Measurements from ENCODE around the gene TXNL1.
A peak's percentile ranks its signal among the peaks of the same experiment; 100 is the strongest.
"Not testable (repeated sequence)": the region's sequence is repeated elsewhere in the genome, so short reads cannot be mapped to it uniquely, and the experiment has no call there.

Gene TXNL1

DNA sequence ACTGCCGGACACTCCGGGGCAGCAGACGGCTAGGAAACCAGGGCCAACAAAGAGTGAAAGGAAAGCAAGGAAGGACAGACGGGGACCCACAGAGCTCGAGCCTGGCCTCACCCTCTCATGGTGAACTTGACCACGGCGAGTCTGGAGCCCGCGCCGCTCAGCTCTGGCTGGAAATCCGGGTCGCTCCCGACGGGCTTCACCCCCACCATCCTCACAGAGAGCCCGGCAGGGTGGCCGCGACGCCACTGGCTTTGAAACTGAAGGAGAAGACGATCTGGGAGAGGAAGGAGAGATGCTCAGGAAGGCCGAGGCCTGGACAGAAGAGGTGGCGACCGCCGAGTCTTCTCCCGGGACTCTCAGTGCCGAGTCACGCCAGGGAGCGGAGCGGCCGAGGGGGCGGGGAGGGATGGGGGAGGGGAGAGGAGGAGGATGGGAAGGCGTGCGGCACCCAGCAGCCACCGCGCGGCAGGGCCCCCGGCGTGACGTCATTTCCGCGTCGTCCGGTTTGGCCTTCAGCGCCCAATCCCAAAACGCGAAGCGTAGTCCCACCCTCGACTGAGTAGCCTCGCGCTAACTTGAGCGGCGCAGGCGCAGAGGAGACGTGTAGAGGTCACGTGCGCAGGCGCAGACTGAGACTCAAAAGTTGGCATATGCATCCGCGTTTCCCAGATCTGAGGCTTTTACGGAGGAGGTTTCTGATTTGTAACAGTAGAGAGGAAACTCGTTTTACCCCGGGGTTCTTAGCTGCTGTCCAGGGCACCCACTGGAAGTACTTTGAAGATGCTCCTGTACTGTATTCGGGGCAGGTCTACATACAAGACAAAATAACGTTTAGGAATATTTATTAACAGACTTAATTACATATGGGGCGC lies at the start of gene TXNL1:
TSS of gene TXNL1 (minus strand) at position 361 of the 872 bp plus-strand sequence. CDS start at position 209, 152 bp downstream.
- peak; percentile 97 to 99 for DNase-seq

- no peak for DNase-seq
Observed at GRCh38 chr18:56684277-56684676, 45.9 kb upstream of the TXNL1 start.

GRCh38 chr18:56678836-56679565 lies 40.6 kb upstream of the TXNL1 start:
- no peak for DNase-seq

- no peak for DNase-seq
Observed at GRCh38 chr18:56676639-56677038, 38.2 kb upstream of the TXNL1 start.

GRCh38 chr18:56672981-56673380 lies 34.6 kb upstream of the TXNL1 start:
- DNase-seq: no peak

- no peak for DNase-seq
Observed at GRCh38 chr18:56672391-56672790, 34.0 kb upstream of the TXNL1 start.

GRCh38 chr18:56662902-56663301 lies 24.5 kb upstream of the TXNL1 start:
- DNase-seq: peak in 1 of 2 experiments; percentile 6

- peak; percentile 25 to 53 for DNase-seq
Observed at GRCh38 chr18:56662502-56662901, 24.1 kb upstream of the TXNL1 start.

- DNase-seq: peak in 1 of 2 experiments; percentile 42
Observed at GRCh38 chr18:56662063-56662408, 23.6 kb upstream of the TXNL1 start.

GRCh38 chr18:56661360-56662062 lies 23.1 kb upstream of the TXNL1 start:
- DNase-seq: no peak

GRCh38 chr18:56660655-56661054 lies 22.3 kb upstream of the TXNL1 start:
- no peak for DNase-seq

- DNase-seq: no peak
Observed at GRCh38 chr18:56659111-56659510, 20.7 kb upstream of the TXNL1 start.

DNA sequence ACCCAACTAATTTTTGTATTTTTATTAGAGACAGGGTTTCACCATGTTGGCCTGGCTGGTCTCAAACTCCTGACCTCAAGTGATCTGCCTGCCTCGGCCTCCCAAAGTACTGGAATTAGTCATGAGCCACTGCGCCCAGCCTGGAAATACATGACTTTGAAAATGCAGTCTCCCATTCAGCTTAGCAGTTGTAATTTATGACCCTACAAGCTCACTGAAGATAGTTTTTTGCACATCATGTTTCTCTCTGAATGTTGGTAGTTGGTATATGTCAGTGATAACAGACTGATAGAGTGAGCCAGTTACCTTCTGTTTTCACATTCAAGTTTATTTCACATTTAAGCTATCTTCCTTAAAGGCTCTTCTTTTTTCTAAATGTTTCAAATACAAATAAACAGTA lies 19.9 kb upstream of the TXNL1 start:
- no peak for DNase-seq

DNA sequence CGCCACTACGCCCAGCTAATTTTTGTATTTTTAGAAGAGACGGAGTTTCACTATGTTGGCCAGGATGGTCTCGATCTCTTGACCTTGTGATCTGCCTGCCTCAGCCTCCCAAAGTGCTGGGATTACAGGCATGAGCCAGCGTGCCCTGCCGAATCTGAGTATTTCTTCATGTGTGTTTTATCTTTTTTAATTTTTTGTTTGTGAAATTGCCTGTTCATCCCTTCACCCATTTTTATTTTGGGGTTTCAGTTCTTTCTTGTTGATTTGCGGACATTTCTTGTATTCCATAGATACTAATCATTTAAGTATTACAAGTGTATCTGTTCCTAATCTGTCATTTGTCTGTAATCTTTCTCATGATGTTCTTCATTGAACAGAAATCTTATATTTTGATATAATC lies 15.9 kb upstream of the TXNL1 start:
- not testable (repeated sequence) for DNase-seq

DNA sequence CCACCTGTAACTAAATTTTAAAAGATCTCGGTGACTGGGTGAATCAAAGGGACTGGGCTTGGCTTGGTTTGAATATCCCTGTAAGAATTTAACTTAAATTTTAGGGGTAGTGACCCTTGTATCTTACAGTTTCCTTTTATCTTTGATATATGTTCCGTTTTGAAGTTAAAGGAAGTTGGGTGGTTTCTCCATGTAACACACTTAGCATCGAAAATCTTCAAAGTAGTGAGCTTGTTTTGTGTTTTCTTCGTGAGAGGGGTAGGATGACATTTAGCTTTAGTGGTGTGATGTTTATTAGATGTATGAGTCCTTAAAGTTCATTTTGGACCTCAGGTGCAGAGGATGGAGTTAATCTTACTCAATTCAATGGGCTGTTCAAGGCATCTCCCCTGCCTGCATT lies 14.4 kb upstream of the TXNL1 start:
- no peak for DNase-seq

DNA sequence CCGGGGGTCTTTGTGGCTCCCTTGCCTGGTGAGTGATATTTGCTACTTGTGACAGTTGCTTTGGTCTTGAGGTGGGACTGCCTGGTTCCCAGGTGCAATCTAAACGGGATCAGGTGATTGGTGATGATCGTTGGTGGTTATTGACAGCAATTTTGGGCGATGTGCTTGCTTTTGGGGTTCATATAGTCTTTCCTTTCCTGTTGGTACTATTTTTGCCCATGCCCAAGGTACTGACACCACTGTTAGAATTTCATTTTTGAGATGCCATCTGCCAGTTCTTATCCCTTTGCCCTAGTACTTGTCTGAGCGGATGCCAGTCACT lies 13.3 kb upstream of the TXNL1 start:
- no peak for DNase-seq

DNA sequence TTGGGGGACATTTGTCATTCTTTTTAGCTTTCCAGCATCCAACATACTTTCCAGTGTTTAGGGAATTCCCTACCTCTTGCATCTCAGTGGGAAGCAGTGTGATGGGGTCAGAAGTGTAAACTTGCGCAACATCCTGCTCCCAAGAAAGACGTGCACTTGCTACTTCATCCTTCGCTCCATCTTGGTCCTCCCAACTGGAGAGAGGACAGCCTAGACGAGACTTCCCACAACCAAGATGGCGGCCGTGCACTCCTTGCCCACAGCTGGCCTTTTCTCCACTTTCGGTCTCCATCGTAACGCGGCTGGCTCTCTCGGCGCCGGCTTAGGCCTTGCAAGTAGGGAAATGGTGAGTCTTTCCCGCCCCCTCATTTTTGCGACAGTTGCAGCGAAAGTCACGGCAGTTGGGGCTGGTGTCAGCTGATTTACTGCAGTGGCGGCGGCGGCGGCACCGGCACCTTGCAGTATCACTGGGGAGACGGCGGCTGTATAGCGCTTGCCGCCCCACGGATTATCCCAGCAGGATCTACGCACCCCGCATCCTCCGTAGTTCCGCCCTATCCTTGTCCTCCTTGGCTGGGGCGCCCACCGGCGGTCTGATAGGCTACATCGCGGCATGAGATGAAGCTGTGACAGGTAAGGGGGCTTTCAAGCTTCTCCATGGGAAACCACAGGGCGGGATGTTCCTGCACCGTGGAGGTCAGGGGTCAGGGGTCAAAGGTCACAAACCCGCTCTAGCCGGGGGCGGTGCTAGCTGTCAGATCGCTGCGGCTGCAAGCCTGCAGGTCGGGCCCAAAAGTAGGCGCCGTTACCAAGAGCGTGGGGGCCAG lies 12.8 kb upstream of the TXNL1 start, which contains the start of gene WDR7:
TSS of gene WDR7 (plus strand) at position 416 of the 827 bp plus-strand sequence. CDS start 21,157 bp downstream, outside the sequence.
- peak; percentile 98 to 99 for DNase-seq

- DNase-seq: no peak
Observed at GRCh38 chr18:56649996-56650395, 11.6 kb upstream of the TXNL1 start.

GRCh38 chr18:56647951-56648893 lies 9.8 kb upstream of the TXNL1 start:
- DNase-seq: no peak

DNA sequence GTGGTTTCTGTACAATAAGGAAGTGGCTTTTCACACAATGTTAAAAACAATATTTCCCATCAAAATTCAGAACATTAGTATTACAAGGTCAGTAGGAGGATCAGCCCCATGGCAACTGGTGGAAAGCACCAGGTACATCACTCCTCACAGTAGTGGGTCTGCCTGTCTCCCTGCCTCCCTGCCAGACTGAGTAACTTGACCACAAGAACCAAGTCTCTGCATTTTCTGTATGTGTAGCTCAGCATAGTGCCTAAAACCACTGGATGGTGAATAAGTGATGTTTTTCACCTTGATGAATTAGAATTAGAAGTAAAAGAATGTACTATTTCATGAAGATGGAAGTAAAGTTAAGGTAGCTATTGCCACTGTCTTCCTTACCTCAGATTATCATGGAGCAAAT lies 8.7 kb upstream of the TXNL1 start:
- DNase-seq: no peak

DNA sequence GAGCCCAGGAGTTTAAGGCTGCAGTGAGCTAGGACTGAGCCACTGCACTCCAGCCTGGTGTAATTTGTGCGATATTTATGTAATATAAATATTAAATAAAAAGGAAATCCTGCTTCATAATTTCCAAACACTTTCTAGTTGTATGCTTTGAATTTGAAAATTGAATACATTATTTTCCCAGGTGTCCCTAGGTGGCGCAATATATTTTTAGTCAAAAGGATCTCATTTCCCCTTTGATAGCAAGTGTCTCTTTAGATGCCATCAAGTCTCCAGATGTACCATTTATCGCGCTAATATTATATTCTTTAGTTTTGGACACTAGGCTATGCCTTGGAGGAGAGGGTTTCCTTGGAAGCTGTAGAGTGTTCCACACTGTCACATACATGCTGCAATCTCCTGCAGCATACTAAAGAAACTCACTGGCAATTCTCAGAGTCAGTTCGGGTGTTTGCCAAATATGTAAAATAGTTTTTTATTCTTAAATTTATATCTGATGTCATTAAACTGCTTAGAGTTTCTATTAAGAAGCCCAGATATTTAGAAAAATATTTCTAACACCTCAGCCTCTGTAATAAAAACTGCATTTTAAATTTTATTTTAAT lies 7.1 kb upstream of the TXNL1 start:
- DNase-seq: peak in 1 of 2 experiments; percentile 50
